Cardiac fibroblast (primary cell): ENCODE measurements around the gene FYCO1.
A peak's percentile ranks its signal among the peaks of the same experiment; 100 is the strongest.

Experiments used
- DNase-seq, 2 donors: peaks; one replicate each; pipeline versions ENCODE4 v3.0.0 to v3.0.0-alpha.2; 2010; ENCODE audit warnings: low read depth in 2 of 2
- H3K4me3 ChIP-seq, 2 donors: replicated peaks in 1 of 2; 1 replicate in 1 of 2; 2 replicates in 1 of 2; pipeline ENCODE4 v1.5.1; 2011; ENCODE audit warnings: low read depth in 2 of 2, low read length in 2 of 2, mild to moderate bottlenecking in 2 of 2, moderate library complexity in 1 of 2
- TF ChIP-seq, protein P1 (sequence below): IDR thresholded peaks from one replicate; pipeline ENCODE4 v1.5.1; 2011; ENCODE audit warnings: low read depth, mild to moderate bottlenecking, low read length, inconsistent platforms

Gene FYCO1

DNA sequence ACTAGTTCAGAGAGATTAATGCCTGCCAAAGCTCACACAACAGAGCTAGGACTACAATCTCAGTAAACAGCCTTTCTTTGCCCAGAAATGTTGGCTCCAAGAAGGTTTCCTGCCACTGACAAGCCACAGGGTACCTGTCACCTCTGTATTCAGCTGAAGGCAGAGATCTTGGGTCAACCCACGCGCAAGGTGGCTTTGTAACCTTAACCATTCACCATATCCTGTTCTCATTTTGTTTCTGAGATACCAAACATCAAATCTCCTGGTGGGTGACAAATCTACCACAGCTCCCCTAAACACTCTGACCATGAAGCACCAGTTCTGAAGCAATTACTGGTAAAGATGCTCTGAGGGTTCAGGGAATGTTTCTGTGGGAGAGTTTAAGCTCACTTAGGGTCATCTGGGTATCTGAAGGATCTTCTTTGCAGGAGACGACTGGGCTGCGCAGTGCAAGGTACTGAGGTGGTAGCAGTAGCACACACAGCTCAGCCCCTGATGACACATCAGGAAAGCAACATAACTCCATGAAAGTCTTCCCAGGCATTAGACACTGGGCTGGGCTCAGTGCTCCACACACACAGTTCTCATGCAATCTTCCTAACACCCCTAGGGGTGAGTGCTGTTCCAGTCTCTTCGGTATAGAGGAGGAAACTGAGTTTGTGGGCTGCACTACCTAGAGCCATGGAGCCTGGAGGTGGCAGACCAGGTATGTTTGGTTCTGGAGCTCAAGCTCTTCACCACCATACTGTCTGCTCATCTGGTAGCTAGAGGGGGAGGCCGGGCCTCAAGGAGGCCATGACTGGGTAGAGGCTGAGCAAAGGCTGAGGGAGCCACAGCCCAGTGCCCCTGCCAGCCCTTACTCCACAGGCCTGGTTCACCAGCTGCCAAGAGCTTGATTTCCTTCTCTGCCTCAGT is 44.7 kb downstream of the FYCO1 start:
- TF ChIP-seq, protein P1, sequence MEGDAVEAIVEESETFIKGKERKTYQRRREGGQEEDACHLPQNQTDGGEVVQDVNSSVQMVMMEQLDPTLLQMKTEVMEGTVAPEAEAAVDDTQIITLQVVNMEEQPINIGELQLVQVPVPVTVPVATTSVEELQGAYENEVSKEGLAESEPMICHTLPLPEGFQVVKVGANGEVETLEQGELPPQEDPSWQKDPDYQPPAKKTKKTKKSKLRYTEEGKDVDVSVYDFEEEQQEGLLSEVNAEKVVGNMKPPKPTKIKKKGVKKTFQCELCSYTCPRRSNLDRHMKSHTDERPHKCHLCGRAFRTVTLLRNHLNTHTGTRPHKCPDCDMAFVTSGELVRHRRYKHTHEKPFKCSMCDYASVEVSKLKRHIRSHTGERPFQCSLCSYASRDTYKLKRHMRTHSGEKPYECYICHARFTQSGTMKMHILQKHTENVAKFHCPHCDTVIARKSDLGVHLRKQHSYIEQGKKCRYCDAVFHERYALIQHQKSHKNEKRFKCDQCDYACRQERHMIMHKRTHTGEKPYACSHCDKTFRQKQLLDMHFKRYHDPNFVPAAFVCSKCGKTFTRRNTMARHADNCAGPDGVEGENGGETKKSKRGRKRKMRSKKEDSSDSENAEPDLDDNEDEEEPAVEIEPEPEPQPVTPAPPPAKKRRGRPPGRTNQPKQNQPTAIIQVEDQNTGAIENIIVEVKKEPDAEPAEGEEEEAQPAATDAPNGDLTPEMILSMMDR, result no peak
- no peak overlapping the region for H3K4me3 ChIP-seq
- no peak for DNase-seq

DNA sequence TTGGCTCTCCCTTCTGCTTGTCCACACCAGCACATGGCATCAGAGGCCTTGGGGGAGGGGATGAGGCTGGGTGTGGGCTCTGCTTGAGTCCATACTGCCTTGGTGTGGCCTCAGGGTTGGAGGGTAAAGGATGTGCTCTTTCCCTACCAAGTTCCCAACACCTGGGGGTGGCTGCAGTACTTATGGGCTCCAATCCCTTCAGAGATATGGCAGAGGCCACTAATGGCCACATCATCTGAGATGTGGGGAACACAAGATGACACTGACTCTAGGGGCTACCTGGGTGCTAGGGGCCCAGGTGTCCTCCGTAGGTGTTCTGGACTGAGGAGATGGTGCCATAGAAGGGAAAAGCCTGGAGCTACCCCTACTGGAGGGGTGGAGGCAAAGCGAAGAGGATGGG is 45.5 kb downstream of the FYCO1 start:
- TF ChIP-seq, protein P1, result no peak
- H3K4me3 ChIP-seq, result no peak overlapping the region
- no peak for DNase-seq

DNA sequence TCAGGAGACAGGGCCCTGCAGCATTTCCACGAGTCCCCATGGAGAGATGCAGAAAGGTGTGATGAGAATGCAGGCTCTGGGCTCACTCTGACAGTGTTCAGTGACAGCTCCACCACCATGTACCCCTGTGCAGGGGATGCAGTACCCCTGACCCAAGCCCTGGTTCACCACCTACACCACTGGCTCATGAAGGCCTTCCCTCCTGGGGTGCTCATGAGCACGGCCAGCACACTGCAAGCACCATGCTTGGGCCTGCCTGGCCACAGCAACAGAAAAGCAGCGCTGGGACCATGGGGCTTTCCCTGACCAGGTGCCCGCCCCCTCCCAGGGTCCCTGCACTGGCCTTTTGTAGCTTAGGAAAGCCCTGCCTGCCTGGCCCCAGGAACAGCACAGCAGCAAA is 46.2 kb downstream of the FYCO1 start:
- no peak overlapping the region for H3K4me3 ChIP-seq
- DNase-seq, result no peak
- TF ChIP-seq, protein P1, result no peak

DNA sequence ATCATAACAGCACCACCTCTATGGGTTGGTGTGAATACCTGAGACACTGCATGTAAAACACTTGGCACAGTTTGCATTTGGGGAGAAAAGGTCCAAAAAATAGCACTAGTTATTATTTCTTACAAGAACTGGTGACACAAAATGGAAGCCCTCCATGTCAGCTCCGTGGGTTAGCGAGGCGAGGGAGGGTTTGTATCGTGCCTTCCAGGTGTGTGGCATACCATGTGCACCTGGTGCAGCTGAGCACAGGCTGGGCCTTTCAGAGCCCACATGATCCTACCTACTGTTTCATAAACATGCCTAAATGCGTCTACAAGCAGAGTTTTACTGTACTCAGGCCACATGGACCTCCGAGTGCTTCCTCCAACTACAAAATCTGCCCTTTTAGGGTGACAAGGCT is 46.7 kb downstream of the FYCO1 start:
- no peak for DNase-seq
- no peak overlapping the region for H3K4me3 ChIP-seq
- TF ChIP-seq, protein P1, result no peak

DNA sequence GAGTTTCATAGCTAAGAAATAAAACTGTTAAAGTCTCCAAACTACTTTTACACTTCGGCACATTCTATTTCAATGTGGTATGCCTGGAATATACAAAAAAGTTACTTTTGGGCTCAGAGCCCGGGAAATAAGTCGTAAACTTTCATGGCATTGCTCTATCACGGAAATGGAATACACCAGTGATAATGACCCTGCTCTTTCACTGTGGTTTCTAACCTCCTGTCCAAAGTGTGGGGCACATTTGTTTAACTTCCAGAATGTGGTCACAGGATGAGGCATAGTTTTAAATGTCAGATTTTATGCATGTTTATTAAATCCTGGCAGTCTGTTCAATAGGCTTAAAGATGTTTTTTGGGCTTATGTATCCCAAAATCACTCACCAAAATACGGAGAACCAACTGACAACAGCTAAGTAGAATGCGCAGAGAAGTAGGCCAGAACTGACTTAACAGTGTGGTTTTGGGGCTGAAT is 47.3 kb downstream of the FYCO1 start:
- peak in 1 of 2 donors; percentile 52 for DNase-seq
- TF ChIP-seq, protein P1, result no peak
- no peak overlapping the region for H3K4me3 ChIP-seq

DNA sequence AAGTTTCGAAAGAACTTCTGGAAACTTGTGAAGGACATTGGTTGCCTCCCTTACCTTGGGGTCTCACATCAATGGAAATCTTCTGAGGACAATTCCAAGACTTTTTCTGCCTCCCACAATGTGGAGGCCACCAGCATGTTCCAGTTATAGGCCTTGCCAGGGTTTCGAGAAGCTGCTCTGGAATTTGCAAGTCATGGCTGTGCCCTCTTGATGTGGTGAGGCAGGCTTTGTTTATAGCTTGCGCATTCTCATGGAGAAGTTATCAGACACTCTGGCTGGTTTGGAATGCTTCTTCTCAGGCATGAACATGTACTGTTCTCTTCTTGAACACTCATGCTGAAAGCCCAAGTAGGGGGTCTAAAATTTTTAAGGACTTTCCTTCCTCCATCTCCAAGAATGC is 48.3 kb downstream of the FYCO1 start:
- no peak overlapping the region for H3K4me3 ChIP-seq
- TF ChIP-seq, protein P1, result no peak

DNA sequence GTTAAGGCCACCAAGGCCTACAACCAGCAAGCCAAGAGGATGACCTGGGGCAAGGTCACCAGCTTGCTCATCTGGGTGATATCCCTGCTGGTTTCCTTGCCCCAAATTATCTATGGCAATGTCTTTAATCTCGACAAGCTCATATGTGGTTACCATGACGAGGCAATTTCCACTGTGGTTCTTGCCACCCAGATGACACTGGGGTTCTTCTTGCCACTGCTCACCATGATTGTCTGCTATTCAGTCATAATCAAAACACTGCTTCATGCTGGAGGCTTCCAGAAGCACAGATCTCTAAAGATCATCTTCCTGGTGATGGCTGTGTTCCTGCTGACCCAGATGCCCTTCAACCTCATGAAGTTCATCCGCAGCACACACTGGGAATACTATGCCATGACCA is 48.7 kb downstream of the FYCO1 start:
- DNase-seq, result no peak
- TF ChIP-seq, protein P1, result no peak
- no peak overlapping the region for H3K4me3 ChIP-seq

More for the DNA sequence above, 48.3 kb downstream of the FYCO1 start:
- DNase-seq, result no peak
